Astrocyte (in vitro differentiated cells and primary cell): ENCODE measurements around the gene SOX1. TPM values are rescaled to one million over a fixed set of nuclear protein-coding genes. Genes with fewer than 3 reads are reported as not detected.

Source experiments
- DNase-seq: peaks from one replicate; pipeline ENCODE4 v3.0.0-alpha.2; 2010; ENCODE audit warnings: low read depth
- FAIRE-seq: peaks from 2 replicates; lab custom pipeline; 2011; peaks lifted over from hg19 to GRCh38; lab: Jason Lieb, UNC
- H2AFZ ChIP-seq: 2 replicates; pipeline ENCODE4 v1.6.0; 2012; ENCODE audit warnings: low read depth, low read length, inconsistent platforms
- H3K27ac ChIP-seq: 2 replicates; pipeline ENCODE4 v1.5.1; 2011; ENCODE audit warnings: low read depth, low read length, inconsistent platforms
- H3K27me3 ChIP-seq: 2 replicates; pipeline ENCODE4 v1.6.0; 2011; ENCODE audit warnings: low read length, inconsistent platforms; ENCODE audit not compliant: insufficient read depth
- H3K36me3 ChIP-seq: 2 replicates; pipeline ENCODE4 v1.5.1; 2011; ENCODE audit warnings: low read length, inconsistent platforms; ENCODE audit not compliant: insufficient read depth
- H3K4me1 ChIP-seq: 2 replicates; pipeline ENCODE4 v1.5.1; 2011; ENCODE audit warnings: low read length, inconsistent platforms; ENCODE audit not compliant: insufficient read depth
- H3K4me2 ChIP-seq: 2 replicates; pipeline ENCODE4 v1.6.0; 2012; ENCODE audit warnings: low read length, inconsistent platforms
- H3K4me3 ChIP-seq: 2 replicates; pipeline ENCODE4 v1.5.1; 2011; ENCODE audit warnings: low read depth, mild to moderate bottlenecking, low read length, inconsistent platforms; ENCODE audit not compliant: insufficient read depth
- H3K79me2 ChIP-seq: 2 replicates; pipeline ENCODE4 v1.6.0; 2012; ENCODE audit warnings: mild to moderate bottlenecking, low read length, inconsistent platforms; ENCODE audit not compliant: insufficient read depth
- H3K9ac ChIP-seq: 2 replicates; pipeline ENCODE4 v1.6.0; 2012; ENCODE audit warnings: mild to moderate bottlenecking, low read length, inconsistent platforms
- H3K9me3 ChIP-seq: 2 replicates; pipeline ENCODE4 v1.5.1; 2012; ENCODE audit warnings: low read depth, mild to moderate bottlenecking, low read length, inconsistent platforms; ENCODE audit not compliant: insufficient read depth
- H4K20me1 ChIP-seq: 2 replicates; pipeline ENCODE4 v1.6.0; 2012; ENCODE audit warnings: low read length, inconsistent platforms; ENCODE audit not compliant: insufficient read depth
- H3K27ac Mint-ChIP-seq: one replicate; pipeline ENCODE4 v1.8.0; 2021; ENCODE audit warnings: mild to moderate bottlenecking, mixed read lengths; ENCODE audit not compliant: unreplicated experiment
- H3K27me3 Mint-ChIP-seq: one replicate; pipeline ENCODE4 v1.8.0; 2021; ENCODE audit warnings: low read depth, mixed read lengths; ENCODE audit not compliant: unreplicated experiment
- H3K36me3 Mint-ChIP-seq: one replicate; pipeline ENCODE4 v1.8.0; 2021; ENCODE audit warnings: low read depth, mixed read lengths; ENCODE audit not compliant: unreplicated experiment
- H3K4me1 Mint-ChIP-seq: one replicate; pipeline ENCODE4 v1.8.0; 2021; ENCODE audit warnings: low read depth, mixed read lengths; ENCODE audit not compliant: unreplicated experiment
- H3K4me3 Mint-ChIP-seq: one replicate; pipeline ENCODE4 v1.8.0; 2021; ENCODE audit warnings: mild to moderate bottlenecking, moderate library complexity, mixed read lengths; ENCODE audit not compliant: unreplicated experiment
- H3K9me3 Mint-ChIP-seq: one replicate; pipeline ENCODE4 v1.8.0; 2021; ENCODE audit warnings: mild to moderate bottlenecking, mixed read lengths; ENCODE audit not compliant: unreplicated experiment
- EZH2 ChIP-seq: IDR thresholded peaks from 2 replicates; pipeline ENCODE4 v1.6.1; 2012; ENCODE audit warnings: mild to moderate bottlenecking, low read length, inconsistent platforms; ENCODE audit not compliant: insufficient read depth
- total RNA-seq: library from RNA; stranded (reverse); gene quantifications from 2 replicates; pipeline ENCODE4 v1.2.1, GENCODE V29; 2021
- TF ChIP-seq, protein P1 (sequence below): IDR thresholded peaks from 2 replicates; pipeline ENCODE4 v1.5.1; 2011; ENCODE audit warnings: low read depth, mild to moderate bottlenecking, inconsistent platforms, low read length, moderate library complexity; ENCODE audit not compliant: insufficient read depth

The SOX1 gene
- total RNA-seq, 1 donor from 2014 or later: not detected

DNA sequence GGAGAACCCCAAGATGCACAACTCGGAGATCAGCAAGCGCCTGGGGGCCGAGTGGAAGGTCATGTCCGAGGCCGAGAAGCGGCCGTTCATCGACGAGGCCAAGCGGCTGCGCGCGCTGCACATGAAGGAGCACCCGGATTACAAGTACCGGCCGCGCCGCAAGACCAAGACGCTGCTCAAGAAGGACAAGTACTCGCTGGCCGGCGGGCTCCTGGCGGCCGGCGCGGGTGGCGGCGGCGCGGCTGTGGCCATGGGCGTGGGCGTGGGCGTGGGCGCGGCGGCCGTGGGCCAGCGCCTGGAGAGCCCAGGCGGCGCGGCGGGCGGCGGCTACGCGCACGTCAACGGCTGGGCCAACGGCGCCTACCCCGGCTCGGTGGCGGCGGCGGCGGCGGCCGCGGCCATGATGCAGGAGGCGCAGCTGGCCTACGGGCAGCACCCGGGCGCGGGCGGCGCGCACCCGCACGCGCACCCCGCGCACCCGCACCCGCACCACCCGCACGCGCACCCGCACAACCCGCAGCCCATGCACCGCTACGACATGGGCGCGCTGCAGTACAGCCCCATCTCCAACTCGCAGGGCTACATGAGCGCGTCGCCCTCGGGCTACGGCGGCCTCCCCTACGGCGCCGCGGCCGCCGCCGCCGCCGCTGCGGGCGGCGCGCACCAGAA lies 1.1 kb downstream of the SOX1 start:
- H3K4me2 ChIP-seq: peak overlapping the region; percentile 19
- H3K4me1 ChIP-seq: no peaks in the 10 kb centered on the region
- H2AFZ ChIP-seq: no peak overlapping the region
- DNase-seq: no peak
- Mint-ChIP-seq H3K9me3 (peaks cover 19% of the 10 kb centered on the region), H3K27me3 (peaks cover 66% of the 10 kb centered on the region), H3K36me3 (peaks cover 4% of the 10 kb centered on the region), H3K4me3 (no peak overlapping the region), H3K4me1 (no peaks in the 10 kb centered on the region), H3K27ac (no peak overlapping the region)
- peaks cover 64% of the 10 kb centered on the region for H3K27me3 ChIP-seq
- FAIRE-seq: no peak
- no peaks in the 10 kb centered on the region for H3K79me2 ChIP-seq
- no peak overlapping the region for H3K9ac ChIP-seq
- H3K4me3 ChIP-seq: no peak overlapping the region
- no peaks in the 10 kb centered on the region for H3K9me3 ChIP-seq
- H3K36me3 ChIP-seq: no peaks in the 10 kb centered on the region
- no peak overlapping the region for H3K27ac ChIP-seq
- H4K20me1 ChIP-seq: no peaks in the 10 kb centered on the region
- no peak for TF ChIP-seq EZH2
- TF ChIP-seq, protein P1, sequence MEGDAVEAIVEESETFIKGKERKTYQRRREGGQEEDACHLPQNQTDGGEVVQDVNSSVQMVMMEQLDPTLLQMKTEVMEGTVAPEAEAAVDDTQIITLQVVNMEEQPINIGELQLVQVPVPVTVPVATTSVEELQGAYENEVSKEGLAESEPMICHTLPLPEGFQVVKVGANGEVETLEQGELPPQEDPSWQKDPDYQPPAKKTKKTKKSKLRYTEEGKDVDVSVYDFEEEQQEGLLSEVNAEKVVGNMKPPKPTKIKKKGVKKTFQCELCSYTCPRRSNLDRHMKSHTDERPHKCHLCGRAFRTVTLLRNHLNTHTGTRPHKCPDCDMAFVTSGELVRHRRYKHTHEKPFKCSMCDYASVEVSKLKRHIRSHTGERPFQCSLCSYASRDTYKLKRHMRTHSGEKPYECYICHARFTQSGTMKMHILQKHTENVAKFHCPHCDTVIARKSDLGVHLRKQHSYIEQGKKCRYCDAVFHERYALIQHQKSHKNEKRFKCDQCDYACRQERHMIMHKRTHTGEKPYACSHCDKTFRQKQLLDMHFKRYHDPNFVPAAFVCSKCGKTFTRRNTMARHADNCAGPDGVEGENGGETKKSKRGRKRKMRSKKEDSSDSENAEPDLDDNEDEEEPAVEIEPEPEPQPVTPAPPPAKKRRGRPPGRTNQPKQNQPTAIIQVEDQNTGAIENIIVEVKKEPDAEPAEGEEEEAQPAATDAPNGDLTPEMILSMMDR: no peak

DNA sequence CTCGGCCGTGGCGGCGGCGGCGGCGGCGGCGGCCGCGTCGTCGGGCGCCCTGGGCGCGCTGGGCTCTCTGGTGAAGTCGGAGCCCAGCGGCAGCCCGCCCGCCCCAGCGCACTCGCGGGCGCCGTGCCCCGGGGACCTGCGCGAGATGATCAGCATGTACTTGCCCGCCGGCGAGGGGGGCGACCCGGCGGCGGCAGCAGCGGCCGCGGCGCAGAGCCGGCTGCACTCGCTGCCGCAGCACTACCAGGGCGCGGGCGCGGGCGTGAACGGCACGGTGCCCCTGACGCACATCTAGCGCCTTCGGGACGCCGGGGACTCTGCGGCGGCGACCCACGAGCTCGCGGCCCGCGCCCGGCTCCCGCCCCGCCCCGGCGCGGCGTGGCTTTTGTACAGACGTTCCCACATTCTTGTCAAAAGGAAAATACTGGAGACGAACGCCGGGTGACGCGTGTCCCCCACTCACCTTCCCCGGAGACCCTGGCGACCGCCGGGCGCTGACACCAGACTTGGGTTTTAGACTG lies 1.7 kb downstream of the SOX1 start:
- no peak for FAIRE-seq
- no peak for DNase-seq
- H3K27me3 ChIP-seq: peaks cover 59% of the 10 kb centered on the region
- TF ChIP-seq, protein P1: no peak
- TF ChIP-seq EZH2: peak; percentile 72
- Mint-ChIP-seq H3K36me3 (peaks cover 4% of the 10 kb centered on the region), H3K4me1 (no peaks in the 10 kb centered on the region), H3K9me3 (peaks cover 18% of the 10 kb centered on the region), H3K27me3 (peaks cover 63% of the 10 kb centered on the region), H3K4me3 (no peak overlapping the region), H3K27ac (peak overlapping the region; percentile 95)
- peak overlapping the region; percentile 19 for H3K4me2 ChIP-seq
- no peaks in the 10 kb centered on the region for H3K36me3 ChIP-seq
- H3K27ac ChIP-seq: no peak overlapping the region
- no peak overlapping the region for H2AFZ ChIP-seq
- H3K9me3 ChIP-seq: no peaks in the 10 kb centered on the region
- H4K20me1 ChIP-seq: no peaks in the 10 kb centered on the region
- H3K4me1 ChIP-seq: no peaks in the 10 kb centered on the region
- H3K4me3 ChIP-seq: no peak overlapping the region
- H3K9ac ChIP-seq: no peak overlapping the region
- no peaks in the 10 kb centered on the region for H3K79me2 ChIP-seq
